ENCODE results near the gene HS3ST1. TPM values are rescaled to one million over a fixed set of nuclear protein-coding genes. Genes with fewer than 3 reads are reported as not detected.

HS3ST1 gene
- total RNA-seq: not detected
- polyA plus RNA-seq (2013, experiment 1 of 2): 0.13 TPM
- polyA plus RNA-seq (2013, experiment 2 of 2): 0.04 TPM
- total RNA-seq: 0 to 0.81 (median 0.11) reads per million in 172 experiments

GRCh38 chr4:11428231-11428898, at the start of gene HS3ST1:
Gene HS3ST1 (minus strand): TSS chr4:11428894. CDS start chr4:11400005, 28,889 bp downstream.
- H3K4me1 ChIP-seq (ENCODE audit: insufficient read depth, low read length): peaks cover 22% of the 10 kb centered on the region
- H3K27me3 Mint-ChIP-seq: peaks cover 57% of the 10 kb centered on the region
- intact Hi-C loops (cut with DNase I, micrococcal nuclease): loop anchor here (10.0 kb wide), 2 partner anchors 56 to 1206 kb away; no protein-coding TSS in a partner anchor
- ChIA-PET CTCF (no interaction called here), POLR2A (interaction anchor here (0.8 kb wide), 1 partner anchor 43 kb away, joined by 3 read pairs; no protein-coding TSS in a partner anchor)
- H3K4me1 Mint-ChIP-seq (ENCODE audit: low read depth): peaks cover 13% of the 10 kb centered on the region
- H3K27ac Mint-ChIP-seq: no peak within 1 kb of the TSS
- no peak for ATAC-seq (ENCODE audit: poor library complexity)
- H3K9me3 Mint-ChIP-seq: no peaks in the 10 kb centered on the region
- H3K27ac ChIP-seq (ENCODE audit: low read depth in 1 of 2, low read length in 2 of 2): no peak within 1 kb of the TSS
- H3K4me3 ChIP-seq (ENCODE audit: low read length): peak within 1 kb of the TSS; percentile 47
- H3K36me3 Mint-ChIP-seq (ENCODE audit: low read depth): no peaks in the 10 kb centered on the region
- no peaks in the 10 kb centered on the region for H3K36me3 ChIP-seq (ENCODE audit: insufficient read depth, low read length)
- no peak for TF ChIP-seq CTCF (IDR thresholded peaks at IDR 0.05)
- peak in 2 of 14 experiments; percentile 6 to 11 for DNase-seq
- H3K4me3 Mint-ChIP-seq: peak within 1 kb of the TSS; percentile 67
- H3K9me3 ChIP-seq (ENCODE audit: control insufficient read depth in 1 of 2, insufficient read depth in 1 of 2, low read length in 2 of 2): peaks cover 0 to 18% of the 10 kb centered on the region in 2 experiments
- H3K27me3 ChIP-seq (ENCODE audit: control insufficient read depth in 1 of 2, insufficient read depth in 2 of 2, low read length in 2 of 2): peaks cover 29 to 33% of the 10 kb centered on the region in 2 experiments

GRCh38 chr4:11475871-11476270, 47.2 kb upstream of the HS3ST1 start:
- Mint-ChIP-seq H3K27me3 (no peaks in the 10 kb centered on the region), H3K36me3 (ENCODE audit: low read depth) (no peaks in the 10 kb centered on the region), H3K4me3 (no peak overlapping the region), H3K4me1 (ENCODE audit: low read depth) (peaks cover 24% of the 10 kb centered on the region), H3K27ac (no peak overlapping the region), H3K9me3 (peaks cover 4% of the 10 kb centered on the region)
- no peak for DNase-seq
- Histone ChIP-seq H3K4me3 (ENCODE audit: low read length) (no peak overlapping the region), H3K27me3 (ENCODE audit: control insufficient read depth in 1 of 2, insufficient read depth in 2 of 2, low read length in 2 of 2) (no peaks in the 10 kb centered on the region), H3K9me3 (ENCODE audit: control insufficient read depth in 1 of 2, insufficient read depth in 1 of 2, low read length in 2 of 2) (no peaks in the 10 kb centered on the region), H3K36me3 (ENCODE audit: insufficient read depth, low read length) (no peaks in the 10 kb centered on the region), H3K4me1 (ENCODE audit: insufficient read depth, low read length) (peaks cover 15% of the 10 kb centered on the region), H3K27ac (ENCODE audit: low read depth in 1 of 2, low read length in 2 of 2) (no peak overlapping the region)
- ChIA-PET POLR2A (no interaction called here), CTCF (no interaction called here)
- intact Hi-C loops (cut with DNase I, micrococcal nuclease): loop anchor here in 1 of 2 experiments (10.0 kb wide), 1 partner anchor 1011 kb away; no protein-coding TSS in a partner anchor
- no peak for ATAC-seq (ENCODE audit: poor library complexity)
- no peak for TF ChIP-seq CTCF (IDR thresholded peaks at IDR 0.05)

GRCh38 chr4:11474146-11474545, 45.5 kb upstream of the HS3ST1 start:
- ChIA-PET POLR2A (no interaction called here), CTCF (no interaction called here)
- DNase-seq: peak in 1 of 14 experiments; percentile 23
- ATAC-seq (ENCODE audit: poor library complexity): no peak
- no peak overlapping the region for H3K27ac ChIP-seq (ENCODE audit: low read depth in 1 of 2, low read length in 2 of 2)
- H3K27me3 ChIP-seq (ENCODE audit: control insufficient read depth in 1 of 2, insufficient read depth in 2 of 2, low read length in 2 of 2): no peaks in the 10 kb centered on the region
- Mint-ChIP-seq H3K27me3 (no peaks in the 10 kb centered on the region), H3K9me3 (peaks cover under 1% of the 10 kb centered on the region), H3K4me1 (ENCODE audit: low read depth) (peaks cover 36% of the 10 kb centered on the region), H3K36me3 (ENCODE audit: low read depth) (no peaks in the 10 kb centered on the region), H3K4me3 (no peak overlapping the region), H3K27ac (no peak overlapping the region)
- H3K4me3 ChIP-seq (ENCODE audit: low read length): no peak overlapping the region
- no peaks in the 10 kb centered on the region for H3K36me3 ChIP-seq (ENCODE audit: insufficient read depth, low read length)
- no peaks in the 10 kb centered on the region for H3K9me3 ChIP-seq (ENCODE audit: control insufficient read depth in 1 of 2, insufficient read depth in 1 of 2, low read length in 2 of 2)
- TF ChIP-seq CTCF (IDR thresholded peaks at IDR 0.05): no peak
- intact Hi-C loops (cut with DNase I, micrococcal nuclease): loop anchor here in 1 of 2 experiments (10.0 kb wide), 1 partner anchor 1009 kb away; no protein-coding TSS in a partner anchor
- H3K4me1 ChIP-seq (ENCODE audit: insufficient read depth, low read length): peaks cover 21% of the 10 kb centered on the region
